NCI-H187 (cell line): Measurements from ENCODE around the gene SBNO1.
A peak's percentile ranks its signal among the peaks of the same experiment; 100 is the strongest.
"Not testable (repeated sequence)": the region's sequence is repeated elsewhere in the genome, so short reads cannot be mapped to it uniquely, and the experiment has no call there.

Source experiments
- DNase-seq, 2 experiments: peaks; one replicate each; lab custom pipeline; 2025; lab: John Stamatoyannopoulos, UW

SBNO1 gene

DNA sequence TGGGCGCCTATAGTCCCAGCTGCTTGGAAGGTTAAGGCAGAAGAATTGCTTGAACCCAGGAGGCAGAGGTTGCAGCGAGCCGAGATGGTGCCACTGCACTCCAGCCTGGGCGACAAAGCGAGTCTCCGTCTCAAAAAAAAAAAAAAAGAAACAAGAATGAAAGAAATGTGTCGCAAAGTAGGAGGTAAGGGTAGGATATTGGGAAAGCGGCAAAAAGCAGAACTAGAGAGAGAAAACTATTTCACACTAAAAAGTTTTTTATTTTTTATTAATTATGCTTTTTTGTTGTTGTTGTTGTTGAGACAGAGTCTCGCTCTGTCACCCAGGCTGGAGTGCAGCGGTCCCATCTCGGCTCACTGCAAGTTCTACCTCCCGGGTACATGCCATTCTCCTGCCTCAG, 17.7 kb downstream of the SBNO1 start:
- DNase-seq: no peak

DNA sequence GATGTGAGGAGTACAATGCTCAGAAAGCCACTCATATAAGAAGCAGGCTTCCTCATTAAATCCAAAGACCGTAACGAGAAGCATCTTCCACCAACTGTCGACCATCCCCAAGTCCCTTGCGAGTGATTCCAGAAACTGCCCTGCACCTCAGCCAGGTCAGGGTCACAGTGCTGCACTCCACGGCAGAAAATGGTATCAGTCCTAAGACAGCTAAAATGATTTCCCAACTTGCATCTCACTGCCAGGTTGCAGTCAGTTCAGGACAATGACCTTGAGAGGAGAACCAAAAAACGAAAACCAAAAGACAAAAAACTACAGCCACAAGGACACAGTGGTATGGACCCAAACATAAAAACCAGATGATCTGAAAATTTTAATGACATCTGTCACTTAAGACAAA, 20.6 kb downstream of the SBNO1 start:
- DNase-seq: no peak

DNA sequence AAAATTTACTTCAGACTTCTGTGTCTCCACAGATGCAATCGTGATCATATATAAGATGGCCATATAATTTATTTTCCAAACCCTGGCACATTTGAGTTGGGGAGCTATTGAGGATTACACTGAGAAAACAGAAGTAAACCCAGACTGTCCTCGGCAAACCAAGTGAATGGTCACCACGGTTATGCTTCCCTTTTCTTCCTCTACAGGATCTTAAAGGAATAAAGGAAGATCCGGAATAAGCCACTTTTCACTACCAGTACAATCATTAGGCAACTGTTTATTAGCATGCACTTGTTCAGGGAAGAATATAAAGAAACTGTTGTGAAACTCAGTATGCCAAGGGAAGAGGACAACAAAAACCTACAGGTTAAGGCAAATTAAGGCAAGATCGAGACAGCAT, 27.6 kb downstream of the SBNO1 start:
- DNase-seq: no peak

- no peak for DNase-seq
Observed at GRCh38 chr12:123336530-123336929, 28.1 kb downstream of the SBNO1 start.

GRCh38 chr12:123335490-123335889, 29.2 kb downstream of the SBNO1 start:
- no peak for DNase-seq

- DNase-seq: no peak
Observed at GRCh38 chr12:123329799-123330198, 34.8 kb downstream of the SBNO1 start.

DNA sequence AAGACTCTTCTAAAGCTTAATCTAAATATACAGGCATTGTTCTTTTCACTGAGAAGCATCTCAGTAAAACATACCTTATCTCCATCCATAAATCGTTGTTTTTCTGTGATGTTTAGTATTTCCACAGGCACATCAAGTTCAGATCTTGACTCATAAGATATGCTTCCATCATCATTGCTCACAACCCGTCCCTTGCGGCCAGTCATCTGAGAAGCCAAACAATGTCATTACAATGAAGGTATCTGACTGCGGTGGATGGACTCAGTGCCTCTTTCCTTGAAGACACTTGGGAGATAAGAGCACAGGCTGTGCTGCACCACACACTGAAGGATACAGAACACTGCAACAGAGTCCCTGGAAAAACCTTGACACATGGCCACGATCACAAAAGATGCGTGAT, 44.8 kb downstream of the SBNO1 start:
- DNase-seq: no peak

GRCh38 chr12:123319273-123319672, 45.4 kb downstream of the SBNO1 start:
- no peak for DNase-seq

DNA sequence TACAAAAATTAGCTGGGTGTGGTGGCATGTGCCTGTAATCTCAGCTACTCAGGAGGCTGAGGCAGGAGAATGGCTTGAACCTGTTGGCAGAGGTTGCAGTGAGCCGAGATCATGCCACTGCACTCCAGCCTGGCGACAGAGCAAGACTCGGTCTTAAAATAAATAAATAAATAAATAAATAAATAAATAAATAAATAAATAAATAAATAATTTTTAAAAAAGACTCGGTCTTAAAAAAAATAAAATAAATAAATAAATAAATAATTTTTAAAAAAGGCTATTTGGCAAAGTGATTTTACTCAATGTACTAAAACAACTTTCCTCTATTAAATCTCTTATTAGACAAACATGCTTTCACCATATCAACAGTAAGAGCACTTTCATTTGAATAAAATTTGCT, 51.6 kb downstream of the SBNO1 start:
- DNase-seq: not testable (repeated sequence)

DNA sequence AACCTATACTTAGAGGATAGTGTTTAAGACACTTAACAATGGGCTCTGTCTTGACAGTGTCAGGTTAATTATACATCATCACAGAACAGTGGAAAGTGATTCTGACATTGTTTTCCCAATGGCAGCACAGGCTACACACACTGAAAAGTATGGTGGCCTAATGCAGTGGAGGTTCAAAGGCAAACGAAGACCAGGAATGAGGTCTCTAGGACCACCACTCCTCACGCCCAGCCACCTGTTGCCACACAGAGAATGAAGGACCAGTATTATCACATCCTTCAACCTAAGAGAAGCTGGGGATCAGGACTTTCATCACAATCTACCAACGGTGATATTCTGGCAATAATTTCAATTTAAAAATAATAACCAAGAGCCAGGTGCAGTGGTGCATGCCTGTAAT, 58.4 kb downstream of the SBNO1 start:
- no peak for DNase-seq

- no peak for DNase-seq
Observed at GRCh38 chr12:123305136-123305535, 59.5 kb downstream of the SBNO1 start.

DNA sequence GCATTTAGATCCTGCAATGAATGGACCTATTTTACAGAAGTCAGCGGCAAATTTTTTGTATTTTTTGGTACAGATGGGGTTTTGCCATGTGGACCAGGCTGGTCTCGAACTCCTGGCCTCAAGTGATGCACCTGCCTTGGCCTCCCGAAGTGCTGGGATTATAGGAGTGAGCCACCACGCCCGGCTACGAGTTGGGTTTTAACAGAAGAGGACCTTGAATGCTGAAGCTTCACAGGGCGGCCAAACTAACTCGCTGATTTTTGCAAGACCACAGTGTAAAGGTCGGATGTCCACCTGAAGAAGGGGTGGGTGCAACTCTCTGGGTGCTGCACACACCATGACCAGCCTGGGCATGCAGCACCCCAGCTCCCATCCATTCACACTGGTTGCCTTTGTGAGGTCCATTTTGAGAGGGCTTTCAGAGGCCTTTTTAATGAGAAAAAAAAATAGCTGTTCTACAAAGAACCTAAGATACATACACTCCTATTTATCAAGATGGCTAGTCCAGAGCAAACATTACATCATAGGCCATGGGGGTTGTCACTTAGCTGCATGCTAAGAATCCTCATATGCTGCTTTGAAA, 71.4 kb downstream of the SBNO1 start:
- no peak for DNase-seq

- no peak for DNase-seq
Observed at GRCh38 chr12:123289911-123290310, 74.7 kb downstream of the SBNO1 start.

GRCh38 chr12:123288751-123289346, 75.8 kb downstream of the SBNO1 start:
- no peak for DNase-seq

DNA sequence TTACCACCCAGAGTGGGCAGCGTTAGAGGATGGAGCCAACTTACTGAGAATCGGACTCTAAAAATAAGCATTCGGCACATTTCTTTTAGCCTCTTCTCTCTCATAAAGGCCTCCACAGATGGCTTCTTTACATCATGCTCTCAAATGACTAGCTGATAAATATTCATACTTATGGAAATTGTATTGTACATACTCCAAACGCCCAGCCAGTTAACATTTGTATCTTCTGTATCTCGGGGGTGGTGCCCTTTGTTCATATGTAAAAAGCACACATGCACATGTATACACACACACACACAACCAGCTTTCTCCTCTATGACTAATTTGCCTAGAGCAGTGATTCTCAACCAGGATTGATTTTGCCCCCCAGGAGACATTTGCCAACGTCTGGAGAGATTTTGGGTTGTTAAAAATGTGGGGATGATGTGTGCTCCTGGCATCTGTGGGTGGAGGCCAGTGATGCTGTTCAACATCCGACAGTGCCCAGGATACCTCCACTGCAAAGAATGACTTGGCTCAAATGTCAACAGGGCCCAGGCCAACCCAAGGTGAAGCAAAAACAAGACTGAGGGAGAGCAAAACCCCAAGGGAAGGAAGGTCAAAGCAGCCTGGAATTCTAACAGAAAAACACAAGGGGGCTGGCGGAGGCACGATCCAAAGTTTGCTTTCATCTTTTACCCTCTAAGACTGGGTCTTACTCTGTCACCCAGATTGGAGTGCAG, 77.8 kb downstream of the SBNO1 start:
- no peak for DNase-seq

DNA sequence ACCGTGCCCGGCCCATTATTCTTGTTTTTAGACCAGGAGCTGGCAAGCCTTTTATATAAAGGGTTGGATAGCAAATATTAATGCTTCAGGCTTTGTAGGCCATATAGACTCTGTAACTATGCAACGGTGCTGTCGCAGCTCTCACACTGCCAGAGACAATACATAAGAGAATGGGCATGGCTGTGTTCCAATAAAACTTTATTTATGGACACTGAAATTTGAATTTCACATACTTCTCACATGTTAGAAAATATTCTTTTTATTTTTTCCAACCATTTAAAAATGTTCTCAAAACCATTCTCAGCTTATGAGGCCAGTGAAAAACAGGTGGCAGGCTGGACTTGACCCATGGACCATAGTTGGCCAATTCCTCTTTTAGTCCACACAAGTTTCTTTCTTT, 80.0 kb downstream of the SBNO1 start:
- no peak for DNase-seq

DNA sequence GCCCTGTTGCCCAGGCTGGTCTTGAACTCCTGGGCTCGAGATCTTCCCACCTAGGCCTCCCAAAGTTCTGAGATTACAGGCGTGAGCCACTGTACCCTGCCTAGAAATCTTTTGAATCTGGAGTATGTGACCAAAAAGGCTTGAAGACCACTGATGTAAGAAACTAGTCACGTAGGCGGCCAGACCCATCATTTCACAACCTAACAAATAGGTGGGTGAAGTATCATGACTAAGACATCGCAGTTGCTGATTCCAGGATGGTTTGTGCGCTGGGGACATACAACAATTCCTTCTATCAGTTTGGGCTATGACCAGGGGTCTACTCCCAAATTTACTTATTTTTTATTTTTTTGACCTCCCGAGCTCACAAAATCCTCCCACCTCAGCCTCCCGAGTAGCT, 81.2 kb downstream of the SBNO1 start:
- no peak for DNase-seq

DNA sequence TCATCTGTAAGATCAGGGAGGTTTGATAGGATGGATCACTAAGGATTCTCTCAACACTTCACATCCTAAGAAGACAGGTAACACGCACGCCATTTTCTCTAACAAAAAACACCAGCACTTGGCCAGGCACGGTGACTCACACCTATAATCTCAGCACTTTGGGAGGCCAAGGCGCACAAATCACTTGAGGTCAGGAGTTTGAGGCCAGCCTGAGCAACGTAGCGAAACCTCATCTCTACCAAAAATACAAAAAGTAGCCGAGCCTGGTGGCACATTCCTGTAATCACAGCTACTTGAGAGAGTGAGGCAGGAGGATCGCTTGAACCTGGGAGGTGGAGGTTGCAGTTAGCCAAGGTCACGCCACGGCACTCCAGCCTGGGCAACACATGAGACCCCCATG, 82.5 kb downstream of the SBNO1 start:
- DNase-seq: no peak

- no peak for DNase-seq
Observed at GRCh38 chr12:123280971-123281370, 83.7 kb downstream of the SBNO1 start.

DNA sequence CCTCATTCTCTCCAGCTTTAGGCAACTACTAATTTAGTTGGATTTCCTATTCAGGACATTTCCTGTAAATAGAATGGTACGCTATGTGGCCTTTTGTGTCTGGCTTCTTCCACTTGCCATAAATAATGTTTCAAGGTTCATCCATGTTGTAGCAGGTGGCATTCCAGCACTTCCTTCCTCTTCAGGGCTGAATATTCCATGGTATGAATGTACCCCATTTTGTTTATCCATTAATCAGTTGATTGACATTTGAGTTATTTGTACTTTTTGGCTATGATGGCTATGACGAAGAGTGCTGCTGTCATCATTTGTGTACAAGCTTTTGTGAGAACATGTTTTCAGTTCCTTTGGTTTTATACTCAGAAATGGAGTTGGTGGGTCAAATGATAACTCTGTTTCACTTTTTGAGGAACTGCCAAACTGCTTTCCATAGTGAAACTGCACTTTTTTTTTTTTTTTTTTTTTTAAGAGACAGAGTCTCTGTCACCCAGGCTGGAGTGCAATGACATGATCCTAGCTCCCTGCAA, 86.5 kb downstream of the SBNO1 start:
- no peak for DNase-seq

DNA sequence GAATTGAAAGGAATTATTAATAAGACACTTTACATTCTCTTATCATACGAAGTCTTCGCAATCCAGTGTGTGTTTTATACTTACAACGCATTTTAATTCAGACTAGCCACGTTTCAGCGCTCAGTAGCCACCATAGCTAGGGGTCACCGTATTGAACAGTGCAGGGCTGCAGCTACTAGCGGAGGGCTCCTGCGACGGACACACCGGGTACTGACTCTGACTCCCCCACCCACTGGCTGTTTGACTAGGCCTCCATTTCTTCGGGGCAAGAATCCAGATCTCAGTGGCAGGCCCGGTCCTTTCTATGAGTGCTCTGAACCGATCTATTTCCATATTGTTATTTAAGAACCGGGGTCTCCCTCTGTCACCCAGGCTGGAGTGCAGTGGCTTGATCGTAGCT, 91.5 kb downstream of the SBNO1 start:
- no peak for DNase-seq

DNA sequence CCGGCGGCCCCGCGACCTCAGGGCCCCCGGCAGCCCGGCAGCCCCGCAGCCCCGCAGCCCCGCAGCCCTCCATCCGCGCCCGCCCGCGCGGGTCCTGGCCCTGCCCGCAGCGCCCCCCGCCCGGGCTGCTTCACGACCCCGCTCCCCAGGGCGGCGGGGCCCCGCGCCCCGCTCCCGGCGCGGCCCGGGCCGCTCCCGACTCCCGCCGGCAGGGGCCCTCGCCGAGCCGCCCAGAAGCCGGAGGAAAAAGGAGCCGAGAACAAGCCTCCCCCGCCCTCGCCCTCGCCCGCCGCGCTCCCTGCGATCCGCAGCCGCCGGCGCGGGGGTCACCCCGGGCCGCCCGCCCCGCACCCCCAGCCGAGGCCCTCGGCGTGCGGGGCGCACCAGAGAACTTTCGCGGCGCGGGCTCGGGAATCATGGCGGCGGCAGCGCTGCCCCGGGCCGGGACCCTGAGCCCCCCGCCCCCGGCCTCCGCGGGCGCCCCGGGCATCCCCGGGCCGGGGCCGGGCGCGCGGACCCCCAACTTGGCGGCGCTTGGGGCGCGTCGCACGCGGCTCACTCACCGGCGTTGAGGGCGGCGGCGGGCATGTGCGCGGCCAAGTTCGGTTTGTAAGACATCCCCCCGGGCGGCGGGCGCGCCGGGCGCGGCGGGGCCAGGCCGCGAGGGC, 93.5 kb downstream of the SBNO1 start:
- peak in 1 of 2 experiments; percentile 55 for DNase-seq
